ENCODE data around the gene ZPR1.
"Not testable (repeated sequence)": the region's sequence is repeated elsewhere in the genome, so short reads cannot be mapped to it uniquely, and the experiment has no call there.

ZPR1 gene

DNA sequence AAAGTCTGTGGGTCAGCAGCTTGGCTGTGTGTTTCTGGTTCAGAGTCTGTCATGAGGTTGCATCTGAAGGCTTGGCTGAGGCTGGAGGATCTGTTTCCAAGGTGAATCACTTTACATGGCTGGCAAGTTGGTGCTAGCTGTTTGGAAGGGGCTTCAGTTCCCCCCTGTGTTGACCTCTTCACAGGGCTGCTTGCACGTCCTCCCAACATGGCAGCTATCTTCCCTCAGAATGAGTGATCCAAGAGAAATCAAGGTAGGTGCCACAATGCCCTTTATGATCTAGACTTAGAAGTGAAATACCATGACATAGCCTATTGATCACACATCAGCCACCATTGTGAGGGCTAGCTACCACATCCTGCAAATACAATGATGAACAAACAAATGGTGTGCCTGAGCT lies 25.3 kb upstream of the ZPR1 start:
- TF ChIP-seq, protein P1, sequence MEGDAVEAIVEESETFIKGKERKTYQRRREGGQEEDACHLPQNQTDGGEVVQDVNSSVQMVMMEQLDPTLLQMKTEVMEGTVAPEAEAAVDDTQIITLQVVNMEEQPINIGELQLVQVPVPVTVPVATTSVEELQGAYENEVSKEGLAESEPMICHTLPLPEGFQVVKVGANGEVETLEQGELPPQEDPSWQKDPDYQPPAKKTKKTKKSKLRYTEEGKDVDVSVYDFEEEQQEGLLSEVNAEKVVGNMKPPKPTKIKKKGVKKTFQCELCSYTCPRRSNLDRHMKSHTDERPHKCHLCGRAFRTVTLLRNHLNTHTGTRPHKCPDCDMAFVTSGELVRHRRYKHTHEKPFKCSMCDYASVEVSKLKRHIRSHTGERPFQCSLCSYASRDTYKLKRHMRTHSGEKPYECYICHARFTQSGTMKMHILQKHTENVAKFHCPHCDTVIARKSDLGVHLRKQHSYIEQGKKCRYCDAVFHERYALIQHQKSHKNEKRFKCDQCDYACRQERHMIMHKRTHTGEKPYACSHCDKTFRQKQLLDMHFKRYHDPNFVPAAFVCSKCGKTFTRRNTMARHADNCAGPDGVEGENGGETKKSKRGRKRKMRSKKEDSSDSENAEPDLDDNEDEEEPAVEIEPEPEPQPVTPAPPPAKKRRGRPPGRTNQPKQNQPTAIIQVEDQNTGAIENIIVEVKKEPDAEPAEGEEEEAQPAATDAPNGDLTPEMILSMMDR (IDR thresholded peaks at IDR 0.05; ENCODE audit: low read depth, low read length, missing control alignments) = no peak

DNA sequence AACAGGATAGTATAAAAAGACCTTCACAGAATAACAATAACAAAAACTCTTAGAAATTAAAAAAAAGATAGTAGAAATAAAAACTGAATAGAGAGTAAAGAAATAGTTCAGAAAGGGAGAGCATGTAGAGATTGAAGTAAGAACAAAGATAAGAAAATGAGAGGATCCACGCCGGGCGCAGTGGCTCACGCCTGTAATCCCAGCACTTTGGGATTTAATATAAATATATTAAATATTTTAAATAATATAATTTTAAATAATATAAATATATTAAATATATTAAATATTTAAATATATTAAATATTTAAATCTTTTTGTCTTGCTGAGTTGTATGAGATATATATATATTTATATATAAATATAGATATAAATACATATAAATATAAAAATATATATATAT lies 24.3 kb upstream of the ZPR1 start:
- in situ Hi-C loops (cut with HindIII; ENCODE audit: low sequenced_read_pairs) = no loop called here
- DNase-seq (ENCODE audit: low read depth) = no peak
- no peak overlapping the region for H3K4me3 ChIP-seq (ENCODE audit: low read depth, low read length)
- TF ChIP-seq, protein P1 (IDR thresholded peaks at IDR 0.05; ENCODE audit: low read depth, low read length, missing control alignments) = no peak

More for the DNA sequence above, 25.3 kb upstream of the ZPR1 start:
- no peak for DNase-seq (ENCODE audit: low read depth)
- in situ Hi-C loops (cut with HindIII; ENCODE audit: low sequenced_read_pairs) = no loop called here
- no peak overlapping the region for H3K4me3 ChIP-seq (ENCODE audit: low read depth, low read length)

DNA sequence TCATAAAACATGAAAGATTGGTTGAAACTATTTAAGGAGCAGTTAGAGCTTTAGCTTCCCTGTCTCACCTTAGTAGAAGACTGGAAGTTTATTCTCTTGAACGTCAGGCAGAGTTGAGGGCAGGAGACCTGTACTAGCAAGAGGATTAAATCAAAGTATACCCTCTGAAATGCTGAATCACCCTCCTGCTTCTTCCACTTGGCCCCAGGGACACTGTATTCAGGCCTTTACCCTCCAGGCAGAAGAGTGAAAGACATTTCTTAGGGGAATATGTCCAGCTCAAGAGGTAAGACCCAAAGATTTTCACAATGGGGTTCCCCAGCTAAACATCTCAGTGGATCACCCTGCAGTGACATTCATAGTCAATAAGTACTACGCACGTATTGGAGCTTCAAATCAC lies 23.4 kb upstream of the ZPR1 start:
- no peak for DNase-seq (ENCODE audit: low read depth)
- TF ChIP-seq, protein P1 (IDR thresholded peaks at IDR 0.05; ENCODE audit: low read depth, low read length, missing control alignments) = no peak
- H3K4me3 ChIP-seq (ENCODE audit: low read depth, low read length) = no peak overlapping the region
- in situ Hi-C loops (cut with HindIII; ENCODE audit: low sequenced_read_pairs) = no loop called here

DNA sequence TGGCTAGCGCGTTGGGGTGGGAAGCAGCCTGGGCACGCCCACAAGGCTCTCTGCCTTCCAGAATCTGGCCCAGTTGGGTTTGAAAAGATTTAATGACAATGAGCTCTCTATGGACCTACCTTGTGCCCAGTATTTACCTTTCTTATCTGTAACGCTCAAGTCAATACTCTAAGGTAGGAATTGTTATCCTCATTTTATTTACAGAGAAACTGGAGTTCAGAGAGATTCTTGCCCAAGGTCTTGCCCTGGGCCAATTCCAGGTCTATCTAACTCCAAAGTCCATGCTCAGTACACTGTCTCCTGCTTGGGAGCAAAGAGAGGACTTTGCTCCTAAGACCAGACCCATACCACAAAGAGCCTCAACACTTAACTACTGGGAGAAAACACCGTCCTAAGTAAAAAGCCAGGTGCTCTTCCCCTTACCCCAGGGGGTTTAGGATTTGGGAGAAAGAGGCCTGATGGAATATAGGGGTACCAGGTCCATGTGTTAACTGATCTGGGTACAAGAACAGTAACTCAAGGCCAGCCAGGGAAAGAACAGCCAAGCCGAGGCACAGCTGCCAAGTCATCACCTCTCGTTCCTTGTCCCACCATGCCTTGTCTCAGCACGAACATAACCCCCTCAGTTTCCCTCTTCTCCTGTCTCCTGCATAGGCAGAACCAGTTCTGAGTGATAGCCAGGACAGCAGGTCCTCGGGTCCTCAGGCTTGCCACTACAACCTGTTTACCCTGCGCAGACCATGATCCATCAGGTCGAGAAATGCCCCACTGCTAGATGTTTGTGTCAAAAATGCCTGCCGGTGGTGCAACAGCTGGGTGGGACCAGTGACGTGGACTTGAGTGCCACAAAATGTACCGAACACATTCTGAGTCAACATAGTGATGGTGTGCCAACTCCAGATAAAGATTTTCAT lies 20.7 kb upstream of the ZPR1 start:
- in situ Hi-C loops (cut with HindIII; ENCODE audit: low sequenced_read_pairs) = no loop called here
- no peak overlapping the region for H3K4me3 ChIP-seq (ENCODE audit: low read depth, low read length)
- TF ChIP-seq, protein P1 (IDR thresholded peaks at IDR 0.05; ENCODE audit: low read depth, low read length, missing control alignments) = no peak
- DNase-seq (ENCODE audit: low read depth) = no peak

DNA sequence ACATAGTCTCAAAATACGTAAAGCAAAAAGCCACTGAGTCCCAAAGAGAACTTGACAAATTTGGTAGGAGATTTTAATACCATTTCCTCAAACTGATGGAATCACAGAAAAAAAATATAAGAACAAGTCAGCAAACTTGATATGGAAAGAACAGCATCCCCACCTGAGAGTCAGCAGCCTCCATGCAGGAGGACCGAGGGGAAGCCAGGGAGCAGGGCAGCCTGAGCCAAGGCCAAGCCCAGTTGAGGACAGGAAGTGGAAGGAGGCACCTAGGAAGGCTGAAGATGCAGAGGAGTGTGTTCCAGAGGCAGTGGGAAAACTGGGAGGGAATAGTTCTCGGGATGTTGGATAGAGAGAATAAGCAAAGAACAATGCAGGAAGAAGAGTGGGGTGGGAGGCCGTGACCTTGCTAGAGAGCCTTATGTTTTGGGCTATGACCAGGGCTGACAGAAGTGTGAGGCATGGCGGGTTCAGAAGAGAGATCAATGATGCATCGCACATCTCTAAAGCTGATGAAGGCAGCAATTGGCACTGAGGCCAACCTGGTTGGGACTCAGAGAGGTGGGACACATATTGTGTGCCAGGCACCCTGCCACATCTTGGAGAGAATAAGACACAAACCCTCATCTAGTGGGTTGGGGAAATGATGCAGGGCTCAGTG lies 19.9 kb upstream of the ZPR1 start:
- in situ Hi-C loops (cut with HindIII; ENCODE audit: low sequenced_read_pairs) = no loop called here
- TF ChIP-seq, protein P1 (IDR thresholded peaks at IDR 0.05; ENCODE audit: low read depth, low read length, missing control alignments) = no peak
- no peak overlapping the region for H3K4me3 ChIP-seq (ENCODE audit: low read depth, low read length)
- no peak for DNase-seq (ENCODE audit: low read depth)

DNA sequence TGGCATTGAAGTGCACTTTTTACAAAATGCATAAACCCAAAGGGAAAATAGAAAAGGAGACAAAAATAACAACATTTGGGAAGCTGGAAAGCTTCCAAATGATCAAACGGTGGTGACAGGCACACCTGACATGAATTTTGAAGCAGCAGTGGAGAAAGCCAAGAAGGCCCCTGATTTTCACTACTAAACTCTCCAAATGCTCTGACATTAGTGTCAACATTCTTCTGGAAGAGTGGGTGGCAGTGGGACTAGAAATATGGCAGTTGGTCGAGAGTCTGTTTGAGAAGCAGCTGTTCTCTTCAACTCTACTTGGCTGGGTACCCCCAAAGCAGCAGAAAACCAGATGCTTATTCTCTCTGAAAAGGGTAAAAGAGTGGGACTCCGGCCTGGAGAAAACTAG lies 16.2 kb upstream of the ZPR1 start:
- no peak overlapping the region for H3K4me3 ChIP-seq (ENCODE audit: low read depth, low read length)
- no peak for DNase-seq (ENCODE audit: low read depth)
- in situ Hi-C loops (cut with HindIII; ENCODE audit: low sequenced_read_pairs) = no loop called here
- TF ChIP-seq, protein P1 (IDR thresholded peaks at IDR 0.05; ENCODE audit: low read depth, low read length, missing control alignments) = no peak

DNA sequence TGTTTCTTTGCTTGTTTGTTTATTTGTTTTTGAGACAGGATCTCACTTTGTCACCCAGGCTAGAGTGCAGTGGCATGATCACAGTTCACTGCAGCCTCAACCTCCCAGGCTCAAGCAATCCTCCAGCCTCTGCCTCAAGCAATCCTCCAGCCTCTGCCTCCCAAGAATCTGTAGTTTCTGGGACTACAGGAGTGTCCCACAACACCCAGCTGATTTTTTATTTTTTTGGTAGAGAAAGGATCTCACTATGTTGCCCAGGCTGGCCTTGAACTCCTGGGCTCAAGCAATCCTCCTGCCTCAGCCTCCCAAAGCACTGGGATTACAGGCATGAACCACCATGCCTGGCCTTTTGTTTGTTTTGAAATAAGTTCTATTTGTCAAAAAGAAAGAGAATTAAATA lies 13.8 kb upstream of the ZPR1 start:
- in situ Hi-C loops (cut with HindIII; ENCODE audit: low sequenced_read_pairs); H3K4me3 ChIP-seq (ENCODE audit: low read depth, low read length); DNase-seq (ENCODE audit: low read depth): not testable (repeated sequence)

All from astrocyte of the cerebellum (primary cell).